Right lobe of liver (tissue), 6 donors: ENCODE measurements around the gene NAV2. TPM values are rescaled to one million over a fixed set of nuclear protein-coding genes. Genes with fewer than 3 reads are reported as not detected.

Experiments
- ATAC-seq, 4 donors: fragments of 200-7000 bp; cut with Tn5 transposase; one replicate each; pipeline ENCODE4 v1.9.1; 2020; ENCODE audit warnings: mild to moderate bottlenecking in 4 of 4, moderate library complexity in 4 of 4
- DNase-seq, 3 donors: peaks; one replicate each; pipeline ENCODE4 v3.0.0-alpha.2; 2020
- H3K27ac ChIP-seq, 3 donors: fragments of 200-600 bp; one replicate each; pipeline ENCODE4 v1.8.0; 2022
- H3K27me3 ChIP-seq, 2 donors: fragments of 200-600 bp; one replicate each; pipeline ENCODE4 v1.8.0; 2022
- H3K36me3 ChIP-seq, 4 donors: fragments of 200-600 bp; sonication (generic) in 1 of 4; one replicate each; pipeline versions ENCODE4 v1.5.1 to v1.8.0; 2017 to 2022; ENCODE audit warnings: control low read depth in 1 of 4
- H3K4me1 ChIP-seq, 4 donors: fragments of 200-600 bp; sonication (generic) in 1 of 4; one replicate each; pipeline versions ENCODE4 v1.5.1 to v1.8.0; 2017 to 2022; ENCODE audit warnings: control low read depth in 1 of 4
- H3K4me3 ChIP-seq, 3 donors: fragments of 200-600 bp; one replicate each; pipeline ENCODE4 v1.8.0; 2022
- H3K9me3 ChIP-seq, 4 donors: fragments of 200-600 bp; sonication (generic) in 1 of 4; one replicate each; pipeline versions ENCODE4 v1.5.1 to v1.8.0; 2017 to 2022; ENCODE audit warnings: control low read depth in 1 of 4
- CTCF ChIP-seq, 4 donors: fragments of 200-600 bp in 3 of 4; fragments of 450-650 bp in 1 of 4; IDR thresholded peaks; one replicate each; pipeline versions ENCODE4 v1.5.1 to v1.8.0; 2016 to 2022; ENCODE audit warnings: antibody characterized with exemption in 4 of 4, mild to moderate bottlenecking in 2 of 4
- POLR2A ChIP-seq: fragments of 450-650 bp; IDR thresholded peaks from one replicate; pipeline ENCODE4 v1.6.1; 2017; ENCODE audit warnings: antibody characterized with exemption, mild to moderate bottlenecking
- WGBS: methylation state at CpG from one replicate; pipeline ENCODE4 v1.1.6; 2018; ENCODE audit warnings: low coverage, low lambda C conversion rate; ENCODE audit not compliant: insufficient coverage; ENCODE audit errors: missing lambda C conversion rate; 5-methylcytosine and 5-hydroxymethylcytosine counted together
- intact Hi-C, 2 donors: fragments of 100-400 bp; cut with DNase I; formaldehyde crosslinking; loops; one replicate each; pipeline versions ENCODE4 v1.11.2 to v1.14.1; 2022
- total RNA-seq, 6 experiments: library from RNA; depleted of rRNA in 2 of 6; stranded (reverse); fragments of >200 nt in 2 of 6; fragmentation: NEBNext Ultra II Directional in 3 of 6; extraction: Animal tissue kit (Norgen Biotek cat#: 25700) in 3 of 6; gene quantifications; one replicate each; pipeline versions ENCODE4 v1.1.0 to v1.2.4, GENCODE V29; 2016 to 2023
- donor health status: DM: no; HTN: yes; CAD: no.
- donor health status: DM: no; HTN: no; CAD: no.
- donor health status: DM: no; HTN: no; CAD: no.
- donor health status: DM: no; HTN: yes; CAD: no.
- donor health status: DM: no; HTN: yes; CAD: no.

Gene NAV2
- total RNA-seq, 6 experiments from 2014 or later: 15.5 to 69.2 (median 37.1) TPM

GRCh38 chr11:19984048-19984742 is 271.6 kb downstream of the NAV2 start:
- ATAC-seq (no peak), DNase-seq (no peak)
- Histone ChIP-seq H3K4me1 (peaks cover 0 to 25% (median 12%) of the 10 kb centered on the region in 4 donors), H3K27ac (no peak overlapping the region), H3K9me3 (no peaks in the 10 kb centered on the region), H3K36me3 (no peaks in the 10 kb centered on the region), H3K4me3 (no peak overlapping the region), H3K27me3 (no peaks in the 10 kb centered on the region)
- 96% methylated on average over 8 of the region's 8 CpGs for WGBS
- no peak for TF ChIP-seq CTCF (IDR thresholded peaks at IDR 0.05)
- intact Hi-C loops: no loop called here

GRCh38 chr11:19985111-19985510 is 272.5 kb downstream of the NAV2 start:
- peaks cover 0 to 18% (median 9%) of the 10 kb centered on the region in 4 donors for H3K4me1 ChIP-seq
- intact Hi-C loops: no loop called here
- no peak for ATAC-seq

GRCh38 chr11:19987331-19987801 is 274.7 kb downstream of the NAV2 start:
- Histone ChIP-seq H3K9me3 (no peaks in the 10 kb centered on the region), H3K27ac (no peak overlapping the region), H3K27me3 (no peaks in the 10 kb centered on the region), H3K4me1 (no peaks in the 10 kb centered on the region), H3K36me3 (no peaks in the 10 kb centered on the region), H3K4me3 (no peak overlapping the region)
- intact Hi-C loops: no loop called here
- no peak for DNase-seq
- ATAC-seq: peak in 2 of 4 donors; percentile 25 to 45
- no peak for TF ChIP-seq POLR2A
- TF ChIP-seq CTCF (IDR thresholded peaks at IDR 0.05): no peak
- WGBS: 40% methylated on average over 2 of the region's 2 CpGs

More at GRCh38 chr11:19985111-19985510, 272.5 kb downstream of the NAV2 start:
- Histone ChIP-seq H3K27ac (no peak overlapping the region), H3K36me3 (no peaks in the 10 kb centered on the region), H3K27me3 (no peaks in the 10 kb centered on the region), H3K9me3 (no peaks in the 10 kb centered on the region), H3K4me3 (no peak overlapping the region)
- TF ChIP-seq CTCF (IDR thresholded peaks at IDR 0.05) (no peak), POLR2A (no peak)
- DNase-seq: no peak

GRCh38 chr11:19988598-19988997 is 276.0 kb downstream of the NAV2 start:
- whole genome bisulfite sequencing: 50% methylated on average over 2 of the region's 2 CpGs
- DNase-seq (no peak), ATAC-seq (no peak)
- Histone ChIP-seq H3K4me3 (no peak overlapping the region), H3K27me3 (no peaks in the 10 kb centered on the region), H3K27ac (no peak overlapping the region), H3K9me3 (no peaks in the 10 kb centered on the region), H3K36me3 (no peaks in the 10 kb centered on the region), H3K4me1 (no peaks in the 10 kb centered on the region)
- TF ChIP-seq POLR2A (no peak), CTCF (IDR thresholded peaks at IDR 0.05) (no peak)
- intact Hi-C loops: no loop called here
